NCI-H2029 (cell line): ENCODE data around the gene DMD.
"Not testable (repeated sequence)": the region's sequence is repeated elsewhere in the genome, so short reads cannot be mapped to it uniquely, and the experiment has no call there.

Source experiments
- DNase-seq: peaks from one replicate; lab custom pipeline; 2025; lab: John Stamatoyannopoulos, UW

Gene DMD

DNA sequence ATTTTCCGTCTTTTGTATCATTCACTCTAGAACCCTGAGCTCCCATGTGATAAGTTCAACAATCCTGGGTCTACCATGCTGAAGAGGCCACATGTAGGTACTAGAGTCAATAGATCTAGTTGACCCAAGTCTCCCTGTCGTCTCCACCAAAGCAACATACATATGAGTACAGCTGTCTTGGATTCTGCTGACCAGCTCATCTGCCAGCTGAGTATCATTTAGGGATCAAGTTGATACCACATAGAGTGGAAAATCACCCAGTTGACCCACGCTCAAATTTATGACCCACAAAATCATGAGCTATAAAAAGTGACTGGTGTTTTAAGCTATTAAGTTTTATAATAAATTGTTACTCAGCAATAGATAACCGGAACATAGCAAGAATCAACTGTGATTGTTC lies 61.8 kb downstream of the DMD start:
- no peak for DNase-seq

DNA sequence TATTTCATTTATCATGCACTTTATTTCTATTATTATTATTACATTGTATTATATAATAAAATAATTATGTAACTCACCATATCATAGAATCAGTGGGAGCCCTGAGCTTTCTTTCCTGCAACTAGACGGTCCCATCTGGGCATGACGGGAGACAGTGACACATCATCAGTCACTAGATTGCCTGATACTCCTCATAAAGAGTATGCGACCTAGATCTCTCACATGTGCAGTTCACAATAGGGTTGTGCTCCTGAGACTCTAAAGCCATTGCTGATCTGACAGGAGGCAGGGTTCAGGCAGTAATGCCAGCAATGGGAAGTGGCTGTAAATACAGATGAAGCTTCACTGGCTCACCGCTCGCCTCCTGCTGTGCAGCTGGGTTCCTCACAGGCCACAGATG lies 62.3 kb downstream of the DMD start:
- no peak for DNase-seq

DNA sequence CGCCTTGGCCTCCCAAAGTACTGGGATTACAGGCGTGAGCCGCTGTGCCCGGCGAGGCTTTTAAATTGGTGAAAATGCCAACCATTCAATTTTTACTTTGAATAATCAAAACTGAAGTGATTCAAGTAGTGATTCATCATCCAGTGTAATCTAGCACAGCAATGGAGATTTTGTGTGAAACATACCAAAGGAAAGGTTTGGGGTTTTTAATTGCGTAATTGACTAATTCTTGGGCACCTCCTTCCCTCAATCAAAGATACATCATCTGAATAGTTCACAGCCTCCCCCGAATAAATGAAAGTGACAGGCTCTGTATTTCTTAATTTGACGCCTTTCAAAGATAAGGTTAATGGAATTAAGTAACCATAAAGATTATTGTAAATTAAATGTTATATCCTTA lies 69.0 kb downstream of the DMD start:
- no peak for DNase-seq

DNA sequence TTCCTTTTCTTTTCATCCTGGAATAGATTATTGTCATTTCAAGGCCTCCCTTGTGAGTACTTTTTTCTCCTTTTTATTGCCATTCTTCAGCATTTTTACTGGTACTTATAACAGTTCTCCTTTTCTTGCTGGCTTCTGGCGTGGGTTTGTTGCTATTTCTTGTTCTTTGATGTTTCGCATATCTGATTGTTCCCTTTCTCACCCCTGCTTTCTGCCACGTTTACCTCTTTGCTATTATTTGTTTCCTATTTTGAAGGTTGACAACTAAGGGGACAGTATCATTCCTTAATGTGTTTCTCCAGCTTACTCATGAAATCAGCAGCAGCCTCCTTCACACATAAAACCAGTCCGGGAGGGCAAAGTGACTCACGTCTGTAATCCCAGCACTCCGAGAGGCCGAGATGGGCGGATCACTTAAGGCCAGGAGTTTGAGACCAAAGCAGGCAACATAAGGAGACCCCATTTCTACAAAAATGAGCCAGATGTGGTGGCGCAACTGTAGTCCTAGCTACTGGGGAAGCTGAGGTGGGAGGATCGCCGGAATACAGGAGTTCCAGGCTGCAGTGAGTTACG lies 72.6 kb downstream of the DMD start:
- no peak for DNase-seq

DNA sequence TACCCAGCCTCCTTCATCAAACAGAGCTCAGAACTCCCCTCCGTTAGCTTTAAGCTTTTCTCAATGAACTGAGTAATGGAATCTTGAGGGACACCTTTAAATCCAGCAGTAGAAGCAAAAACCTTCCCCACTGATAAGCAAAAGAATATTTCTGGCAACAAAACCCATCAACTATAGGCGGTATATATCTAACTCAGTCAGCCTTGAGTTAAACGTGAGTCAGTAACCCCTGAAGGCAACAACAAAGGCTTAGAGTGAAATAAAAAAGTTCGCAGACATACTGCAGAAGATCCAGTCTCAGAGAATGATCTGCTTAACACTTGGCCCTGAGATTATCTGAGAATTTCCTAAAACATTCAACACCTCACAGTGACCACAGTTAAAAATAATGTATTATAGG lies 77.2 kb downstream of the DMD start:
- DNase-seq: no peak

DNA sequence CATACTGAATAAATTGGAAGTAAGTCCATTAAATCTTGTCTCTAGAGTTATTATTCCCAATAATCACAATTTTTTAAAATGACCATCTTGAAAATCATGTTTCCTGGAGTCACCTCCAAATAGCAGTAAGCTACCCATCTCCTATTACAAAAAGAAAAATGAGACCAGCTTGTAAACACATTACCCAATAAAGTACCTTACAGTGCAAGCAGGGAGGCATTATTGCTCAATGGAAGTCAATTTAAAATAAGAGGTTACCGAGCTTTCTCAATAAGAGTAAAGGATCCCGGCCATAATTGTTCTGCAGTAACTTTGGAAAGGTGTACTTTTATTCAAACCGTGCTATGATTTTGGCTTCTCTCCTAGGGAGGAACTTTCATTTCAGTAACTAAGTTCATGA lies 78.0 kb downstream of the DMD start:
- no peak for DNase-seq

DNA sequence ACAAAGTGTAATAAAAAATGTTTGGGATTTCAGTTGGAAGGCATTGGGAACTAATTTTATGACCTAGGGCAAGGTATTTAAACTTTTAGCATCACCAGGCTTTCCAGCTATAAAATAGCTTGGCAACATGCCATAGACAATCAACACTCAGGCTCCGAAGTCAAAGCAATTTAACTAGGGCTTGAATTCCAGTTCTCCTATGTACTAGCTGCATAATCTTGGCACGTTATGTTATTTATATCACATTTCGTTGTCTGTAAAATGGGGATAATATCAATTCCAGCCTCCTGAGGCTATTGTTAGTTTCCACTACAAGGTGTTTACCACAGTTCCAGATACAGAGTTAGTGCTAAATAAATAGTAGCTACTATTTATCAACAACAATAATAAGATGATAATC lies 78.8 kb downstream of the DMD start:
- no peak for DNase-seq

DNA sequence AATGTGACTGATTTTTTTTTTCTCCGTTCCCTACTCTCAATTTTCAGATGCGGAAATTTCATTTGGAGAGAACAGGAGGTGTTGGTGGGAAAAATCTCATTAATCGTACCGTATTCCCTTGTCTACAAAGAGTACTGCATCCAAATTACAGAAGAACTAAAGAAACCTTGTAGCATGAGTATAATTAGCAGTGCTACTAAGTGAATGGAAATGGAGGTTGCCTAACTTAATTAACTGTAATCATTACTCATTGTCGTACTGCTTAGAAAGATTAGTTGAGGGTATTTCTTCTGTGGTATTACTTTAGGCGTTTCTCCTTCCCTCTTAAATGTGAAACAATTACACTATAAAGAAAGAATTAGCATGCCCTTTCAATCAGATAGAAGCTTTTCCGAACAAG lies 81.7 kb downstream of the DMD start:
- DNase-seq: no peak

DNA sequence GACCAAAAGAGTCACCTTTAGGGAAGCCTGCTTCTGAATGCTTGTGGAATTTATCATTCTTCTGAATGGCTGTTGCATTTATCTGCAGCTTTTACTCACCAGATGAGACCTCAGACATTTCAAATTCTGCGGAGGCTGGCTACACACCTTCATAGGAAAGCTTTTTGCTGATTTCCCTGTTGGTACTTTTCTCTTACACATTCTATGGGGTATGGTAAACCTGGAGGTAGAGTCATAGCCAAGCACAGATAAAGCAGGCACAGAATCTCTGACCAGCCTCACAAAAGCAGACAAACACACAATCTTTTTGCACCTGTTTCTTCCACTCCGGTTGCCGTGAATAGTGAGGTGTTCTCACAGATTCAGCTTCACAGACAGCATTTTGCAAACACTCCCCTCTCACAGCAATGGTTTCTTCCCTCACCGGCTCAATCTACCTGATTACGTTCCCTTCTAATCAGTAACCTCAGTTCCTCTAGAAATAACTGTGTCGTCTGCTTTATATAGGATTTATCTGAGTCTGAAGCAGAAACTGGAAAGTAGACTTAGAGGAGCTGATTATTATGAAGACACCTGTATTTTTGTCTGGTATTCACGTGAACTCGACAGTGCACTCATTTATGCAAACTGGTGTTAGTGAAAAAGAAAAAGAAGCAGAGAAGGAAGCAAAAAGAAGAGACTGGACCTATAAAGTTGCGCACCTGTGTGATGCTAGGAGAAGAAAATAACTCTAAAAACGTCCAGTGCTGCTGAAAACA lies 83.1 kb downstream of the DMD start:
- no peak for DNase-seq

DNA sequence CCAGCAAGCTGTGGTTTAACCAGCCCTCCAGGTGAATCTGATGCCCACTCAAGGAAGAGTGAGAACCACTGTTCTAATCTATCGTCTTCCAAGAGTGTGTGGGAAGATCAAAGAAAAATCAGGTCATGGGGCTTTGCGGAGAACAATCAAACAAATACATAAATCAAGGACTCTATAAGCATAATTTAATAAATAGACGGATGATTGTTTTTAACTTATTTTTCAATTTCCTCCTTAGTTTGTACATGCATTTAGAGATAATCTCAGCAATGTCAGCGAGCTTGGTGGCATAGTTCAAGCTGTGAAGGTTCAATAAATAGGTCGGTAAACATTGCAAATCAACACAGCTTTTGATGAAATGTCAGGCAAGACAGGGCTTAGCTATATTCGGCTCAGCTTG lies 84.9 kb downstream of the DMD start:
- DNase-seq: no peak

DNA sequence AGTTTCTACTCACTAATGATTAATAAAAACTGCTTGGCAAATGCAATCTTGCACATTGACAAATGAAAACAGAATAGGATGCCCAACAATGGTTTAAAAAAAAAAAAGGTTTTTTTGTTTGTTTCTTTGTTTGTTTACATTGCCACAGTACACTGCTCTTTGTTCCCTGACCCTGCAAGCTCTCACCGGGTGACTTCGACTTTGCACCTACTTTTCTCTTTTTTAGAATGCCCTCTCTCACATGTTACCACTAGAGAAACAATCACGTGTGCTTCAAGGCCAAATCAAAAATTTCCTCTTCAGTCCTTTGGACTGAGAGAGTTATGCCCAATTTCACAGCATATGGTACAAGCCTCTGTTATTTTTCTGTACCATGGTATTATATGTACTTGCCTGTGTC lies 101.5 kb downstream of the DMD start:
- no peak for DNase-seq

DNA sequence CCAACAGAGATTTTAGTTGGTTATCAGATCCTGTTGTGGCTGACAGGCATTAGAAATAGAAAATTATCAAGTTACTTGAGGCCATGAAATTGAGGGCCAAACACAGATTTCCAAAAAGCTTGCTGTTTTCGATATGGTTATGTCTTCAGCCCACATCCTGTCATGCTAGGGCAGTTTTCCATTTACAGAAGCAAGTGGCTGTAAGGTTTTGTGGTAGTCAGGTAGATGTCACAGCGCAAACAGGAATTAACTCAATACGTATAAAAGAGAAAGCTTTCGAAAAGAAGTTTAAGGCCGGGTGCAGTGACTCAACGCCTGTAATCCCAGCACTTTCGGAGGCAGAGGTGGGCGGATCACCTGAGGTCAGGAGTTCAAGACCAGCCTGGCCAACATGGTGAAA lies 104.6 kb downstream of the DMD start:
- no peak for DNase-seq

DNA sequence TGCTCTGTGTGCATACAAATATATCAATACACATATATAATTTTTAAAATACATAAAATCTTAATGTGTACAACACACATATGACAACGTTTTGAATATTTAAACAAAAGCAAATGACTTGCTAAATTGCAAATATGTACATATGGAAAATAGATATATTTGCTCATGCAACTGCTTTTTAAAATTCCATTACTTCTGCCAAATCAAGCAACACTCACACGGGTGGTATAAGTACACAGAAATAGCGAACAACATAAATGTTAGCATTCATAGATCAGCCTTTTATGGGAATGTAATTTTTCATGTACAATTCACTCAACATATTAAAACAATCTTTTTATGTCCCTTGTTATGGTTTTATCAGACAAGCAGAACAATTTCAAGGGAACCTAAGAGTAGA lies 116.3 kb downstream of the DMD start:
- no peak for DNase-seq

DNA sequence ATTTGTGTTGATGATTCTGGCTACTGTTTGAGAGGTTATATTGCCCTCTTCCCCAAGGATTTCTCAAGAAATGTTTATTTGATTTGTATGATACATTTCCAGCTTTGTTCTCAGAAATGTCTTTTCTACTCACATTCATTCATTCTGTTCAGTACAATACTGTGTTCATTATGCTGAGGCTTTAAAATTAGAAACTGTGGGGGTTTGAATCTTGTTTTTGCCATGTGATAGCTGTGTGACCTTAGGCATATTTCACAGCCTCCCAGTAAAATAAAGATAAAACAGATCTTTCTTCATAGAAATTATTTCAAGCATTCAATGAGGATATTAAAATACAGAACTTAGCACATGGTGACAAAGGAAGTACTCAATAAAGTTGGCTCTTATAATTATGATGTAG lies 123.9 kb downstream of the DMD start:
- DNase-seq: no peak

DNA sequence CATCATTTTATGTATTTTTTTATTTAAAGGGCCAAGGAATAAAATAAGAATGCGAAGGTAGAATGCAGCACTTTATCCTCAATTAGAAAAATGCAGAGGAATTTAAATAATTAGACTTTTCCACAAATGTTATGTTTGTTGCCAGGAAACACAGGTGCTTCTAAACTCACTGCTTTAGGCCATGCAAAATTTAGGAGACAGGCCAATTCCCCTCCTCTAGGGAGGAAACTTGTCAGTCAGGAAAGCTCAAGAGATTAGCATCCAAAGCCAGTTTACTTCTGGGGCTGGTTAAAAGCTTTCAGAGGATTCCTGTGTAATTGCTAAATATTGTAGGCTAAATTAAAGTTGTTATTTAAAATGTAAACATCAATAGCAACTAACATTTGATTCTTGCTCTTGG lies 124.5 kb downstream of the DMD start:
- no peak for DNase-seq

DNA sequence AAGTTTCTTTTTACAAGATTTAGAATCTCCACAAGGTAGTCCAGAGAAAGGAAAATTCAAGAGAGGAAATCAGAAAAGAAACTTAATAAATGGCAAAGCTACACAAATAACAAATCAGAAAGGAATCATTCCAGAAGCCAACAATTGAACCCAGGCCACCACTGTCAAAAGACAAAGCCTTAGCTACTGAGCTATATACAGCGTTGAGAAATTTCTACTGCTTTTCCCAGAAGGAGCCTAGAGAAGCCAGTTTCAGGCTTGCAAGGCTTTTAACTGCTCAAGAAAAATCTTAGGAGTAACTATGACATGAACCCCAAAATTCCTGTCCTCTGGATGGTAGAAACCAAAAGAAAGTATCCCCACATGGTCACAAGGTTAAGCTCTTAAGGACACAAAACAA lies 129.0 kb downstream of the DMD start:
- DNase-seq: no peak

DNA sequence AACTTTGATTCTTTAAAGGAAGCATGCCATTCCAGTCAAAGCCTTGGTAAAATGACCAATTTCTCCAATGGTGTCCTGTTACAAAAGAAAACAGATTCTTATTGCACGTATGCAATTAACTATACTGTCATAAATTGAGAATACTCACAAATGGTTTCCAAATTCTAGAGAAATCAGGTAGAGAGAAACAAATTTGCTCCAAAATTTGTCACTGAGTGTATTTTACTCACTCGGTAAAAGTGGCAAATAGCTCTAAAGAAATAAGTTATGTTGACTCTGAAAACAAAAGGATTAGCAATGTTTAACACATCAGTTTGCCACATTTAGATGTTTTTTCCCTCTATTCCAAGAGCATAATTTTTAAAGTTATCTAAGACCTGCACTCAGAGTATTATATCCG lies 133.1 kb downstream of the DMD start:
- no peak for DNase-seq

DNA sequence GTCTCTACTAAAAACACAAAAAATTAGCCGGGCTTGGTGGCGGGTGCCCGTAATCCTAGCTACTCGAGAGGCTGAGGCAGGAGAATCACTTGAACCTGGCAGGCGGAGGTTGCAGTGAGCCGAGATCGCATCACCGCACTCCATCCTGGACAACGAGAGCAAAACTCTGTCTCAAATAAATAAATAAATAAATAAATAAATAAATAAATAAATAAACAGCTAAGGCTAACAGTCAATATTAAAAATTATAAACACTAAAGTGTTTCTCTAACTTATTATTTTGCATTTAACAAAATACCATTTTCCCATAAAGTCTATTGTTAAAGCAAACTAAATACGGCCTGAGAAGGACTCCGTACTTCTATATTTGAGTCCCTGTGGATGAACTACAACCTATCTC lies 137.7 kb downstream of the DMD start:
- DNase-seq: not testable (repeated sequence)

DNA sequence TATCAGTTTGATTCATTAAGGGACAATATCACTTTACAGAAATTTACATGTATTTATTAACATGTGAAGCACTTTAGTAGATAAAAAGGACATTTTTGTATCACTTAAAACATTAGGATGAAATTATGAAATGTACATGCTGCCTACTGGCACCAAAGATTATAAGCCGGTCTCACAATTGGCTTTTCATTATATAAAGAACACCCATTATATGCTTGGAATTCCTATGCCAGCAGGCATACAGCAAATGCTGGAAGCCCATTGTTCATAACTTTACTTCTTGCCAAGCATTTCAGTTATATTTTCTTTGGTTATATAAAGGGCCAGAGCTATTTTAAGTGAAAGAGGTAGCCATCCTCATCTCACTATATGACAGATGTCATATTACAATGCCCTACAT lies 145.9 kb downstream of the DMD start:
- DNase-seq: no peak

DNA sequence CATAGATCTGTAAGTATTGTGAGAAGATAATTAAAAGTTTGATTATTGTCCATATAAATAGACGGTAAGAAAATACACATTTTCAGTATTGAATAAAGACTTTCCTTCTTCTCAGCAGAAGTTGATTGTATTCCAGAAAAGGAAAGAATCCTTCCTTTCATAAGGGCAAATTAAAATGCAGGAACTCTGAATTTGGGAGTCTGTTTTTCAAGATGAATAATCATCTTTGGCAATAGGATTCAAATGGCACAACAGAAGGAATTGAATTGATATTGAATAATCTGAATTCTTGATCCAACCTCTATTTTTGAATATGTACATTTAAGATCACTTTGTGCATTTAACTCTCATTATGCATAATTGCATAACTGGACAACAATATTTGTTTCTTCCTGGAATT lies 149.3 kb downstream of the DMD start:
- no peak for DNase-seq

DNA sequence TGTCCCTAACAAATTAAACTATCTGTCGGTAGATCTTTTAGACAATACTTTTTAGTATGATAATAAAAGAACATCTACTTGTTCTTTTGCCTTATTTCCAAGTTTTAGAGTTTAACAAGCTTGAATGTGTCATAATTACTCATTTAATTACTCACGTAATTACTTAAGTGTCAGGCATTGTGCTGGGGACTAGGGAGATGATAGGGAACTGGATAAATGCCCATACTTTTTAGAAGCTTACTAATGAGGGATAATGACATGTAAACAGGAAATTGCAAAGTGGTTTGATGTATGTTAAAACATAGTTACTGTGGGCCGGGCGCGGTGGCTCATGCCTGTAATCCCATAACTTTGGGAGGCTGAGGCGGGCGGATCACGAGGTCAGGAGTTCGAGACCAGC lies 158.3 kb downstream of the DMD start:
- no peak for DNase-seq

DNA sequence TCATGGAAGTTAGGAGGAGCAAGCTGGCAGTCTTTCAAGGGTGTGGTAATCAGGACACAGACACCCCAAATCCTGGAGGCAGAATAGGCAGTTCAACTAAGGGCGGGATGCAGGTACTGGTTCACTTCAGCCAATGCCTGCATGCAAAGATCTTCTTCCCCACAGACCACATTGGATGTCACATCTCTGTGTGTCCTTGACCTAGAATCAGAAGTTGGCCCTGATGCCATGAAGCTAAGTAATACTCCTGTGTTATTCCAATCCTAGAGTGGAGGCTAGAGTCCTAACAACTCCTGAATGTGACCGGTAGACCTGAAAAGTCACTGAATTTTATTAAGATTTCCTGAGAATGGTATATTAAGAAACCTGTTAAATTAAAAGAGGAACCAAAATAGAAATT lies 165.5 kb downstream of the DMD start:
- DNase-seq: no peak

DNA sequence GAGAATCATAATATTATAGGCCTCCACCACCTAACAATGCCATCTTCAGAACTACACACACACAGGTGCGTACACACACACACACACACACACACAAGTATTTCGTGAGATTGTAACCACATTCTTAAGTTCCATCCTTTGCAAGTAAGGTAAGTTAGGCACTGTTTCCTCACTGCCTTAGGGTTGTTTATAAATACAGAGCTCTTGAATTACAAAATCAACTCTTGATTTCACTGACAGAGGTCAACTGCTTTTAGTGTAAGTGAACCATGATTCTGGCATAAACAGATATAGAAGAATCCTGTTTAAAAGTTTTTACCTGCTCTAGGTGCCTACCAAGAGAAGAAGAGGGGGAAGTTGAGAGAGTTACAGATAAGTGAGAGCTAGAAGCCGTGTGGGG lies 166.1 kb downstream of the DMD start:
- DNase-seq: no peak

DNA sequence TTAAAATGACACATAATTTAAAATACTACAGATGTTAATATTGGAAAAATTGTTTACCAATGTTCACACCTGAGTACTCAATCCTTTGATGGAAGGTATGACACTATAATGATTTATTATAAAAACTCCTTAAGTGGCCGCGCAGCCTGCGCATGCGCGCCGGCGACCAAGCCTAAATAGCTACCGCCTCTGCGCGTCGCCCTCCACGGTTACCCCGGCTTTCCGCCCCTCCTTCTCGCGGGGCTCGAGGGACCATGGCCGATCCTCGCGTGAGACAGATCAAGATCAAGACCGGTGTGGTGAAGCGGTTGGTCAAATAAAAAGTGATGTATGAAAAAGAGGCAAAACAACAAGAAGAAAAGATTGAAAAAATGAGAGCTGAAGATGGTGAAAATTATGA lies 170.2 kb downstream of the DMD start:
- DNase-seq: no peak
